H54 (cell line): ENCODE measurements around the gene ACTMAP.
"Not testable (repeated sequence)": the region's sequence is repeated elsewhere in the genome, so short reads cannot be mapped to it uniquely, and the experiment has no call there.

ENCODE experiments used
- DNase-seq: peaks from one replicate; pipeline ENCODE4 v3.0.0; 2011; ENCODE audit warnings: low spot score, mixed read lengths; ENCODE audit not compliant: insufficient read length
- FAIRE-seq: peaks from 3 replicates; lab custom pipeline; 2011; peaks lifted over from hg19 to GRCh38; lab: Jason Lieb, UNC
- POLR2A ChIP-seq: IDR thresholded peaks from 2 replicates; pipeline ENCODE4 v1.6.1; 2011; ENCODE audit warnings: low read depth, mild to moderate bottlenecking, low read length

ACTMAP gene

DNA sequence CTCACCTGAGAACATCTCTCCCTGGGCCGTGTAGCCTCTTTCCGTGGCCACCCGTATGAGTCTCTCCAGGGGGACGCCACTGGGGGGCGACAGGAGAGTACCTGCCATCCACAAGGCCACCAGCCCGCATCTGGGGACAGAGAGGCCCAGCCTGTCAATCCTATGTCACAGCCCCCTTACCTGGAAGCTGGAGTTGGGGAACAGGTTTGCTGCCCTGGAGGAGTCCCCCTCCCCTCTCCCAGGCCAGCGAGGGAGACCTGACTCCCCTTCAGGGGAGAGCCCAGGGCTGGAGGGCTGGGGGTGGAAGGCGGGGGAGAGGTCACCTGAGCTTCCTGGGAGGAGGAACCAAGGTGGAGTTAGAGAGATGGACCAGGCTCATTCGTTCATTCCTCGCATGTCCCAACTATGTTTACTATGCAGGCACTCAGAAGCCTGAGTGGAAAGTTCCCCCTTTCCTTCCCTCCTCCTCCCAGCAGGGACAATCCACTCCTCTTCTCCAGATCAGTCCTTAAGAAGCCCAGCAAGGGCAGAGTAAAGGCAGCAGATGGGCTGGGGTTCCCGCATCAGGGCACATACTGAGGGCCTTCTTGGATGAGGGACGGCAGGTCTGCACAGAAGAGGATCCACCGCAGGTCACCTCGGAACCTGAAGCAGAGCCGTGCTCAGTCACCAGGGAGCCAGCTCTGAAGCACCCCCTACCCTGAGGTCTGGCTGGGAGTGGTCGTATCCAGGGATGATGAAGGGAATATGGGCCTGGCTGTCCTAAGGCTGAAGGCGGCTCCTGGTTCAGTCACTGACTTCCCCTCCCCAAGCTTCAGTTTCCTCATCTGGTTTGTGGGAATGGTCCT lies 5.5 kb downstream of the ACTMAP start:
- no peak for TF ChIP-seq POLR2A
- no peak for DNase-seq
- no peak for FAIRE-seq

DNA sequence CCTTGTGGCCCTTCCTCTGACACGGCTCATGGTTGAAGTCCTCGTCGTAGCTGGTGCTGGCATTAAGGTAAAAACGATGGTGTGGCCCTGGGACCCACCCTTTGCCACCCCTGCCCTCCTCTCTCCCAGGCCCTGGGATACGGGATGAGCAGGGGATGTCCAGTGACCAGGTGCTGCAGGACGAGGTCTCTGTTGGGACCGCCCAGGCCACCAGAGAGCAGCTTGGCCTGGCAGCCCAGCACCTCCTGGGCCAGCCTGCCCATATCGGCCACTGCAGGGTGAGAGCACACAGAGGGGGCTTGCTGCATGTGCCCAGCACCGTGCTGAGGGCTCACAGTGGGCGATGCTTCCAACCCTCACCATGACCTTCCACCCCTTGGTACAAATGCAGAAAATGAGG lies 6.4 kb downstream of the ACTMAP start:
- DNase-seq (no peak), FAIRE-seq (no peak)
- no peak for TF ChIP-seq POLR2A

DNA sequence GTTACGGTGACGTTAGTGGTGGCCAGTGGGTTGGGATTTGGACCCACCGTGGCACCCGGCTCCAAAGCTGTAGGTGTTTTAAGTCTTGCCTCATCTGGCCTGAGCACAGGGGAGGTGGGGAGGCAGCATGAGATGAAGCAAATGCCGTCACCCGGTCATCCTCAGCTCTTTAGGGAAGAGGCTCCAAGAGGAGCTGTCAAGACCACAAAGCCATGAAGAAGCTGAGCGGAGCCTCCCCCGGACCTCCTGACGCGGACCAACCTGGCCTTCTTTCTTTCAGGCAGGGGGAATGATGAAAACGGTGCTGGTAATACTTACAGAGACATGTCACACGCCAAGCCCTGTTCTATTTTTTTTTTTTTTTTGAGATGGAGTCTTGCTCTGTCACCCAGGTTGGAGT lies 7.4 kb downstream of the ACTMAP start:
- FAIRE-seq (no peak), DNase-seq (no peak)
- no peak for TF ChIP-seq POLR2A

DNA sequence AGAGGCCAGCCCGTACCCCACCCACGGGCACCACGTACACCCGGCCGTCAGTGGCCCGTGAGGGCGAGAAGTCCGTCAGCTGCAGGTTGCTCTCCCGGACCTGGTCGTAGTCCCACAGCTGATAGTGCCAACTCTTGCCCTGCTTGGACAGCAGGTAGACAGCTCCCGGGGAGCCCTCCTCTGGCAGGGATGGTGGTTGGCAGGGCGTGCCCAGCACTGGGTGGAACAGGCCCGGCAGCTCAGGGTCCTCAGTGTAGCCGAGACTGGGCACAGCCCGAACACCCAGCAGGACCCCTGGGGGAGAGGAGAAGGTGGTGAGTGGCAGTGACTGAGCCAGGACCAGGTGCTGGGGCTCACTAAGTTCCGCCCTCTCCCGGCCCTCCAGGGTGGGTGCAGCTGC lies 7.8 kb downstream of the ACTMAP start:
- FAIRE-seq = no peak
- DNase-seq = no peak
- no peak for TF ChIP-seq POLR2A

DNA sequence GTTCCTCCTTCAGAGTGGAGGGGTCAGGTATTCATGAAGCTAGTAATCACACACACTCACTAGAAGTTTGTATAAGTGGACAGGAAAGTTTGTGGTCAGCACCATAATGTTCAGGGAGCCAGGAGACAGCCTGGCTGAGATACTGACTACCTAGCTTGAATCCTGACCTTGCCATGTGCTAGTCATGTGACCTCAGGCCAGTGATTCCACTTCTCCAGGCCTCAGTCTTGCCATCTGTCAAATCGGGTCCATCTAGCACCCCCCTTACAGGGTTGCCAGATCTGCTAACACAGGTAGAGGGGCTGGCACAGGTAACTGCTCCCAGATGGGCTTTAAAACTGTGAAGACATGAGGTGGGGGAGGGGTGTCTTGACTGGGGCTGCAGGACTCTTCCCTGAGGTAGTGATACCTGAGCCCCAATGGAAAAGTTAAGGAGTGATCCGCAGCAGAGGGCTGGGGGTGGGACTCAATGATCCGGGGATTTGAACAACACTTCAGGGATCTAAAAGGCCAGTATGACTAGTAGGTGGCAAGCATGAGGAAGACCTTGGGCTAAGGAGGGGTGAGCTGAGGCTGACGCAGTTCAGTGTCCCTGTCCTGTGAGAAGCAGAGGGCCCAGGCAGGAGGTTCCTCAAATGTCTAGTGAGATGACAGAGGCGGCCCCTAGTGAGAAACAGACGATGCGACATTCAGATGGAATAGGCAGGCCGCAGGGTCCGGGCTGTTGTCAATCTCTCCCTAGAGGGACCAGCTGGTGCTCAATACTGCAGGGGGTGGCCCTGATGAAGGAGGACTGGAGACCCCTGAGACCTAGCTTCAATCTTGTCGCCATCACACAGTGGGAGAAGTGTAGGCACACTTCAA lies 8.5 kb downstream of the ACTMAP start:
- FAIRE-seq = no peak
- TF ChIP-seq POLR2A = no peak
- no peak for DNase-seq

DNA sequence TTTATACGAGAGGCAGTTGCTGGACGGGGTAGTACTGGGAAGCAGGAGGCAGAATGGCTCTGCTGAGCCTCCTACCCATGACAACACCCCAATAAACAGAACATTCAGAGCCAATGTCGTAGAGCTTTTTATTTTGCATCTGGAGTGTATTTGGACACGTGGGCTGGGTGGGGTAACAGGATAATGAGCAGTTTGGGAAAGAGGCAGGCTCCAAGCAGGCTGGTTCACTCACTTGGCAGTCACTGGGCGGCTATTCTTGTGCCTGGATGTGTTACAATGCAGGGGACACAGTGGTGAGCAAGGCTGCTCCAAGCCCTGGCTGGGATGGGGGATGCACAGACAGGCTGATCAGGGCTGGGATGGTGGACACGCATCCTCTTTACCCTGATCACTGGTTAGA lies 9.5 kb downstream of the ACTMAP start:
- FAIRE-seq (no peak), DNase-seq (no peak)
- TF ChIP-seq POLR2A = no peak

DNA sequence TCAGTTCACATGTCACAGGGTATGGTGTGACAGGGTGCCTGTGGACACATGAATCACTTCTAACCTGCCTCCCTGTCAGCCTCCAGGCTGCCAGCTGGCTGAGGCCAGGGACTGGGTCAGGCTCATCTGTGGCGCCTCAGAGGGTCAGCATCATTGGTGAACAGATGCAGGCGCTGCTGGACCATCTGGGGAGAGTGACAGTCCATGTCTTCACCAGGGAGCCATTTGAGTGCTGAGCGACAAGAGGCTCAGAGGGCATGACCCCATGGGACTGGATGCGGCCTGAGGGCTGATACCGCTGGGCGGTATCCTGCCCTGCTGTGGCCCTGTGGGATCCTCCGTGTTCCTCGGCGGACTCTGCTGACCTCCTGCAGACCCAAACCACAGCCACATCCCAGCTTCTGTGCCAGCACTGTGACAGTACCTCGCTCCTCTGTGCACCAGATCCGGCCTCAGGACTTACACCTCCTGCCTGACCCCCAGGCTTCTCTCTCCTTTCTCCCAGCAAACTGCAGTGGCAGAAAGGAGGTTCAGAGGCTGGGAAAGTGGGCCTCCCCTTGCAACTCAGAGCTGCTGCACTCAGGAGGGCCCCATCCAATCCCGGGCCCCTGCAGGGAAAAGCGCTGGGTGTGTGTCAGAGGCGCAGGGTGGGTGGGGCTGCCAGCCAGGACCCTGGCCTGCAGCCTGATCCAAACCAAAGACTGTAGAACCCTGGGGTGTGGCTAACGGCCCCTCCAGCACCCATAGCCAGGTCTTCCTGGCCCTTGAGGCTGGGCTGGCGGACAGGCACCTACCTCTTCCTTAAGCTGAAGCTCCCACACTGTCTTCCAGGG lies 10.2 kb downstream of the ACTMAP start:
- no peak for FAIRE-seq
- no peak for DNase-seq
- TF ChIP-seq POLR2A = no peak

DNA sequence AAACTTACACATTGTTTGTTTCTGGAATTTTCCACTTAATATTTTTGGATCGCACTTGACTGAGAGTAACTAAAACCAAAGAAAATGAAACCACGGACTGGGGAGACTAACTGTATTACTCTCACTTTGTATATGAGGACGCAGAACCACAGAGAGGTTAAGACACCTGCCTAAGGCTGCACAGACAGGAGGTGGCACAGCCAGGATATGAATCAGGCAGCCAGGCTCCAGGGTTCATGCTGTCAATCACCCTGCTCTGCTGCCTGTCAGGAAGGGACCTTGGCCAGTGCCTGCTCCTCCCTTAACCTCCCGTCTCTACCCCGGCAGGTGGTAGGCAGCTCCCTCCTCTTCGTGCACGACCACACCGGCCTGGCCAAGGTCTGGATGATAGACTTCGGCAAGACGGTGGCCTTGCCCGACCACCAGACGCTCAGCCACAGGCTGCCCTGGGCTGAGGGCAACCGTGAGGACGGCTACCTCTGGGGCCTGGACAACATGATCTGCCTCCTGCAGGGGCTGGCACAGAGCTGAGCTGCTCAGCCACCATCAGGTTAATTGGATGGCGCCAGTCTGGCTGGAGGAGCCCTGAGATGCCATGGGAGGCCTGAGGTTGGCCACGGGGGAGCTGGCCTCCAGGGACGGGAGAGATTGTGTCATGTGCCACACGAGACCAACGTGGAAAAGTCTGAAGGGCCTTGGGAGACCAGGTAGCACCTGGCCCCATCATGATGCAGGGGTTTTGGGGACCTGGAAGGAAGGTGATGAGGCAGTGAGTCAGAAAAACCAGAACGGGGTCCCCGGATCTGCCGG lies 11.0 kb downstream of the ACTMAP start:
- FAIRE-seq = no peak
- no peak for TF ChIP-seq POLR2A
- no peak for DNase-seq

DNA sequence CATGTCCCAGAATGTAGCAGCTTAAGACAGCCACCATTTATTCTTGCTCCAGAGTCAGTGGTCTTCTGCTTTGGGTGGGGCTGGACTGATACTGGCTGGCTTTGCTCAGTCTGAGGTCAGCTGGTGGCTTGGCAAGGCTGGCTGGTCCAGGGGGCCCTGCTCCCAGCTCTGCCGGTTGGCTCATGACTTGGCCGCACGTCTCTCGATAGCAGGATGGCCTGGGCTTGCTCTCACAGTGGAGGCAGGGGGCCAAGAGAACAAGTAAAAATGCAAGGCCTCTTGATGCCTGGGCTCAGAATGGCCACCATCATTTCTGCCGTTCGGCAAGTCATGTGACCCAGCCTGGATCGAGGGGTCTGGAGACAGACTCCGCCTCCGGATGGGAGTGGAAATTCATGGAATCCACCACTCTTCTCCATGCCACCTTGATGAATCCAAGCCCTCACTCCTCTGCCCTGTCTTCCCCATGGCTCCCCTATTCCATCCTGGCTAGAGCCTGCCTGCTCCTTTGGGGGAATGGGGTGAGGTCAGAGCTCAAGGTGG lies 13.1 kb downstream of the ACTMAP start:
- FAIRE-seq = no peak
- no peak for TF ChIP-seq POLR2A
- no peak for DNase-seq

DNA sequence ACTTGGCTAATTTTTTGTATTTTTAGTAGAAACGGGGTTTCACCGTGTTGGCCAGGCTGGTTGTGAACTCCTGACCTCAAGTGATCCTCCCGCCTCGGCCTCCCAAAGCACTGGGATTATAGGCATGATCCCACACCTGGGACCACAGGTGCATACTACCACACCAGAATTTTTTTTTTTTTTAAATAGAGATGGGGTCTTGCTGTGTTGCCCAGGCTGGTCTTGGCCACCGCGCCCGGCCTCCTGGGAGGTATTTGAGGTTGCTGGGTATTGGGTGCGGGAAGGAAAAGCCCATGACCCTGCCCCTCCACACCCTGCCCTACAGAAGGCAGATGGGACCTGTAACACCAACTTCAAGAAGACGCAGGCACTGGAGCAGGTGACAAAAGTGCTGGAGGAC lies 13.6 kb downstream of the ACTMAP start:
- DNase-seq = no peak
- TF ChIP-seq POLR2A = no peak
- no peak for FAIRE-seq

DNA sequence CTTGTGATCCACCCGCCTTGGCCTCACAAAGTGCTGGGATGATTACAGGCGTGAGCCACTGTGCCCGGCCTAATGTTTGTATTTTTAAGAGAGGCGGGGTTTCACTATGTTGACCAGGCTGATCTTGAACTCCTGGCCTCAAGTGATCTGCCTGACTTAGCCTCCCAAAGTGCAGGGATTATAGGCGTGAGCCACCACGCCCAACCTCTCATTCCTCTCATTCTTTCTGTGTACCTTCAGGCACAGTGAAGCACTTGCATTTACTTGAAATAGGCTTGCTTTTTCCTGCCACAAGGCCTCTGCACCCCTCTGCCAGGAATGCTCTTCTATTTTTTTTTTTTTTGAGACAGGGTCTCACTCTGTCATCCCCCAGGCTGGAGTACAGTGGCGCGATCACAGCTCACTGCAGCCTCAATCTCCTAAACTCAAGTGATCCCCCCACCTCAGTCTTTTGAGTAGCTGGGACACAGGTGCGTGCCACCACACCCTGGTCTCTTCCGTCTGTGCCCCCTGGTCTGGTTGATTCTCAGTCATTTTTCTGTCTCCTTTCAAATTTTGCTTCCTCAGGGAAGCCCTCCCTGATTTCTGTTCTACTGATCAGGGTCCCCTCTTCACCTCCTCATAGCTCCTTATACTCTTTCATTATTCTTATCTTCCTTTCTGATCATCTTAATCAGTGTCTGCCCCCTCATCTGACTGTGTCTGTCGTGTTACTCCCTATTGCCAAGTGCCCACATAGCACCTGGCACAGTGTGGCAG lies 15.1 kb downstream of the ACTMAP start:
- DNase-seq (no peak), FAIRE-seq (no peak)
- TF ChIP-seq POLR2A = no peak

DNA sequence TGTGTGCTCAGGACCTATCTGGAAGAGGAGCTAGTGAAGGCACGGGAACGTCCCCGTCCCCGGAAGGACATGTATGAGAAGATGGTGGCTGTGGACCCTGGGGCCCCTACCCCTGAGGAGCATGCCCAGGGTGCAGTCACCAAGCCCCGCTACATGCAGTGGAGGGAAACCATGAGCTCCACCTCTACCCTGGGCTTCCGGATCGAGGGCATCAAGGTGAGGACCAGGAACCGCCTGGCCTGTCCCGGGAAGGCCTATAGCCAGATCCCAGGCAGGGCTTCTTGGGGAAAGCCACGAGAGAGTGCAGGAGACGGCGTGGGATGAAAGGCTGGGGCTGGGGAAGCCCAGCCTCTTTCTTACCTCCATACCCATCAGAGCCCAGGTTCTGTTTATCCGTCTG lies 17.1 kb downstream of the ACTMAP start:
- no peak for DNase-seq
- no peak for FAIRE-seq
- TF ChIP-seq POLR2A = no peak

DNA sequence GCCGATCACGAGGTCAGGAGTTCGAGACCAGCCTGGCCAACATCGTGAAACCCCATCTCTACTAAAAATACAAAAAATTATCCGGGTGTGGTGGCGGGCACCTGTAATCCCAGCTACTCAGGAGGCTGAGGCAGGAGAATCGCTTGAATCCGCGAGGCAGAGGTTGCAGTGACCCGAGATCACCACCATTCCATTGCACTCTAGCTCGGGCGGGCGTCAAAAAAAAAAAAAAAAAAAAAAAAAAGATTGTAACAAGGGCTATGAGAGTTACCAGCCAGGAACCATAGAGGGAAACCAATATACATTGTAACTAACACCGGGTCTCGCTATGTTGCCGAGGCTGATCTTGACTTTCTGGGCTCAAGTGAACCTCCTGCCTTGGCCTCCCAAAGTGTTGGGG lies 18.0 kb downstream of the ACTMAP start:
- FAIRE-seq, DNase-seq: not testable (repeated sequence)

DNA sequence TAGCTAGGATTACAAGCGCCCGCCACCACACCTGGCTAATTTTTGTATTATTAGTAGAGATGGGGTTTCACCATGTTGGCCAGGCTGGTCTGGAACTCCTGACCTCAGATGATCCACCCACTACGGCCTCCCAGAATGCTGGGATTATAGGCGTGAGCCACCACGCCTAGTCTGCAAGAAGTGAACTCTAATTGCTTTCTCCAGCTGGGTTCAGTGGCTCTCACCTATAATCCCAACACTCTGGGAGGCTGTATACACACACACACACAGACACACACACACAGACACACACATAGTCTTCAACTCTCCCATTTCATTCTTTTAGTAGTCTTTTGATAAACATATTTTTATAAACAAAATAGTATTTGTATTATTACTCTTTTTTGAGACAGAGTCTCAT lies 20.2 kb downstream of the ACTMAP start:
- not testable (repeated sequence) for DNase-seq, FAIRE-seq
